Lower leg skin (tissue), 3 donors: ENCODE data around the gene VAT1L.

Source experiments
- POLR2A ChIP-seq, 2 donors: fragments of 450-650 bp; IDR thresholded peaks; one replicate each; pipeline ENCODE4 v1.6.1; 2016 to 2017; ENCODE audit warnings: antibody characterized with exemption in 2 of 2, mild to moderate bottlenecking in 1 of 2, moderate library complexity in 1 of 2
- TF ChIP-seq, protein P1 (sequence below), 3 donors: fragments of 450-650 bp; IDR thresholded peaks; one replicate each; pipeline ENCODE4 v1.5.1; 2016; ENCODE audit warnings: antibody characterized with exemption in 3 of 3, mild to moderate bottlenecking in 3 of 3, moderate library complexity in 2 of 3

DNA sequence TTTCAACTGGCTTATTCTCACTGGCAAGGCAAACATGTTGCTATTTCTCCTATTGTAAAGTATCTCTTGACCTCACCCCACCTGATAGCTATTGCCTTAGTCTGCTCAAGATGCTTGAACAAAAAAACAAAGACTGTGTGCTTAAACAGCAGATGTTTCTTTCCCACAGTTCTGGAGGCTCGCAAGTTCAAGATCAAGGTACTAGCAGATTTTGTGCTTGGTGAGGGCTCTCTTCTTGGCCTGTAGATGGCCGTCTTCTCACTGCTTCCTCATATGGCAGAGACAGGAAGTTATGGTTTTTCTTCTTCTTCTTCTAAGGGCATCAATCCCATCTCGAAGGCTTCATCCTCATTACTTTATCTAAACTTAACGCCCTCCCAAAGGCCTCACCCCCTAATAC is 124.3 kb downstream of the VAT1L start:
- TF ChIP-seq, protein P1, sequence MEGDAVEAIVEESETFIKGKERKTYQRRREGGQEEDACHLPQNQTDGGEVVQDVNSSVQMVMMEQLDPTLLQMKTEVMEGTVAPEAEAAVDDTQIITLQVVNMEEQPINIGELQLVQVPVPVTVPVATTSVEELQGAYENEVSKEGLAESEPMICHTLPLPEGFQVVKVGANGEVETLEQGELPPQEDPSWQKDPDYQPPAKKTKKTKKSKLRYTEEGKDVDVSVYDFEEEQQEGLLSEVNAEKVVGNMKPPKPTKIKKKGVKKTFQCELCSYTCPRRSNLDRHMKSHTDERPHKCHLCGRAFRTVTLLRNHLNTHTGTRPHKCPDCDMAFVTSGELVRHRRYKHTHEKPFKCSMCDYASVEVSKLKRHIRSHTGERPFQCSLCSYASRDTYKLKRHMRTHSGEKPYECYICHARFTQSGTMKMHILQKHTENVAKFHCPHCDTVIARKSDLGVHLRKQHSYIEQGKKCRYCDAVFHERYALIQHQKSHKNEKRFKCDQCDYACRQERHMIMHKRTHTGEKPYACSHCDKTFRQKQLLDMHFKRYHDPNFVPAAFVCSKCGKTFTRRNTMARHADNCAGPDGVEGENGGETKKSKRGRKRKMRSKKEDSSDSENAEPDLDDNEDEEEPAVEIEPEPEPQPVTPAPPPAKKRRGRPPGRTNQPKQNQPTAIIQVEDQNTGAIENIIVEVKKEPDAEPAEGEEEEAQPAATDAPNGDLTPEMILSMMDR (IDR thresholded peaks at IDR 0.05), result no peak
- TF ChIP-seq POLR2A (IDR thresholded peaks at IDR 0.05), result no peak
